ENCODE measurements around the gene ETFA.

- TF ChIP-seq POLR2A (IDR thresholded peaks at IDR 0.05) = no peak
- TF ChIP-seq POLR2AphosphoS5 (IDR thresholded peaks at IDR 0.05) = no peak
These were observed 47.9 kb upstream of the ETFA start for GRCh38 chr15:76359152-76359551.

Measured in sigmoid colon (tissue), 4 donors.